ENCODE results near the gene RPH3AL.

RPH3AL gene

GRCh38 chr17:343211-343610 is 9.4 kb downstream of the RPH3AL start:
- Histone ChIP-seq H3K27me3 (ENCODE audit: insufficient read depth, low read depth, severe bottlenecking) (no peaks in the 10 kb centered on the region), H3K9me3 (ENCODE audit: severe bottlenecking) (no peaks in the 10 kb centered on the region), H3K36me3 (peaks cover 2% of the 10 kb centered on the region; the same call in 1 of the 2 replicates), H3K4me3 (ENCODE audit: low read depth, low read length) (no peak overlapping the region), H3K27ac (no peak overlapping the region)
- TF ChIP-seq, protein P1, sequence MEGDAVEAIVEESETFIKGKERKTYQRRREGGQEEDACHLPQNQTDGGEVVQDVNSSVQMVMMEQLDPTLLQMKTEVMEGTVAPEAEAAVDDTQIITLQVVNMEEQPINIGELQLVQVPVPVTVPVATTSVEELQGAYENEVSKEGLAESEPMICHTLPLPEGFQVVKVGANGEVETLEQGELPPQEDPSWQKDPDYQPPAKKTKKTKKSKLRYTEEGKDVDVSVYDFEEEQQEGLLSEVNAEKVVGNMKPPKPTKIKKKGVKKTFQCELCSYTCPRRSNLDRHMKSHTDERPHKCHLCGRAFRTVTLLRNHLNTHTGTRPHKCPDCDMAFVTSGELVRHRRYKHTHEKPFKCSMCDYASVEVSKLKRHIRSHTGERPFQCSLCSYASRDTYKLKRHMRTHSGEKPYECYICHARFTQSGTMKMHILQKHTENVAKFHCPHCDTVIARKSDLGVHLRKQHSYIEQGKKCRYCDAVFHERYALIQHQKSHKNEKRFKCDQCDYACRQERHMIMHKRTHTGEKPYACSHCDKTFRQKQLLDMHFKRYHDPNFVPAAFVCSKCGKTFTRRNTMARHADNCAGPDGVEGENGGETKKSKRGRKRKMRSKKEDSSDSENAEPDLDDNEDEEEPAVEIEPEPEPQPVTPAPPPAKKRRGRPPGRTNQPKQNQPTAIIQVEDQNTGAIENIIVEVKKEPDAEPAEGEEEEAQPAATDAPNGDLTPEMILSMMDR (IDR thresholded peaks at IDR 0.05; ENCODE audit: low read depth, low read length), result no peak
- no peak for DNase-seq

GRCh38 chr17:340074-340473 is 12.5 kb downstream of the RPH3AL start:
- Histone ChIP-seq H3K9me3 (ENCODE audit: severe bottlenecking) (no peaks in the 10 kb centered on the region), H3K36me3 (no peaks in the 10 kb centered on the region), H3K4me3 (ENCODE audit: low read depth, low read length) (no peak overlapping the region), H3K27me3 (ENCODE audit: insufficient read depth, low read depth, severe bottlenecking) (no peaks in the 10 kb centered on the region), H3K27ac (peak overlapping the region; percentile 87)
- no peak for DNase-seq
- TF ChIP-seq, protein P1 (IDR thresholded peaks at IDR 0.05; ENCODE audit: low read depth, low read length), result no peak

GRCh38 chr17:339193-340061 is 13.2 kb downstream of the RPH3AL start:
- Histone ChIP-seq H3K4me3 (ENCODE audit: low read depth, low read length) (no peak overlapping the region), H3K9me3 (ENCODE audit: severe bottlenecking) (no peaks in the 10 kb centered on the region), H3K27me3 (ENCODE audit: insufficient read depth, low read depth, severe bottlenecking) (no peaks in the 10 kb centered on the region), H3K27ac (peak overlapping the region; percentile 87), H3K36me3 (no peaks in the 10 kb centered on the region)
- TF ChIP-seq, protein P1 (IDR thresholded peaks at IDR 0.05; ENCODE audit: low read depth, low read length), result no peak
- no peak for DNase-seq

- Histone ChIP-seq H3K9me3 (ENCODE audit: severe bottlenecking) (no peaks in the 10 kb centered on the region), H3K36me3 (no peaks in the 10 kb centered on the region), H3K27ac (peak overlapping the region; percentile 87), H3K27me3 (ENCODE audit: insufficient read depth, low read depth, severe bottlenecking) (no peaks in the 10 kb centered on the region), H3K4me3 (ENCODE audit: low read depth, low read length) (no peak overlapping the region)
- DNase-seq, result peak; percentile 84
- TF ChIP-seq, protein P1 (IDR thresholded peaks at IDR 0.05; ENCODE audit: low read depth, low read length), result no peak
Measured at GRCh38 chr17:338442-339192, 14.0 kb downstream of the RPH3AL start.

GRCh38 chr17:337866-338265 is 14.7 kb downstream of the RPH3AL start:
- DNase-seq, result no peak
- Histone ChIP-seq H3K9me3 (ENCODE audit: severe bottlenecking) (no peaks in the 10 kb centered on the region), H3K4me3 (ENCODE audit: low read depth, low read length) (no peak overlapping the region), H3K27ac (peak overlapping the region; percentile 87), H3K27me3 (ENCODE audit: insufficient read depth, low read depth, severe bottlenecking) (no peaks in the 10 kb centered on the region), H3K36me3 (no peaks in the 10 kb centered on the region)
- TF ChIP-seq, protein P1 (IDR thresholded peaks at IDR 0.05; ENCODE audit: low read depth, low read length), result no peak
